NCI-H82 (cell line): Measurements from ENCODE around the gene FOXB1.

Experiments used
- DNase-seq: peaks from one replicate; lab custom pipeline; 2025; lab: John Stamatoyannopoulos, UW

The FOXB1 gene

DNA sequence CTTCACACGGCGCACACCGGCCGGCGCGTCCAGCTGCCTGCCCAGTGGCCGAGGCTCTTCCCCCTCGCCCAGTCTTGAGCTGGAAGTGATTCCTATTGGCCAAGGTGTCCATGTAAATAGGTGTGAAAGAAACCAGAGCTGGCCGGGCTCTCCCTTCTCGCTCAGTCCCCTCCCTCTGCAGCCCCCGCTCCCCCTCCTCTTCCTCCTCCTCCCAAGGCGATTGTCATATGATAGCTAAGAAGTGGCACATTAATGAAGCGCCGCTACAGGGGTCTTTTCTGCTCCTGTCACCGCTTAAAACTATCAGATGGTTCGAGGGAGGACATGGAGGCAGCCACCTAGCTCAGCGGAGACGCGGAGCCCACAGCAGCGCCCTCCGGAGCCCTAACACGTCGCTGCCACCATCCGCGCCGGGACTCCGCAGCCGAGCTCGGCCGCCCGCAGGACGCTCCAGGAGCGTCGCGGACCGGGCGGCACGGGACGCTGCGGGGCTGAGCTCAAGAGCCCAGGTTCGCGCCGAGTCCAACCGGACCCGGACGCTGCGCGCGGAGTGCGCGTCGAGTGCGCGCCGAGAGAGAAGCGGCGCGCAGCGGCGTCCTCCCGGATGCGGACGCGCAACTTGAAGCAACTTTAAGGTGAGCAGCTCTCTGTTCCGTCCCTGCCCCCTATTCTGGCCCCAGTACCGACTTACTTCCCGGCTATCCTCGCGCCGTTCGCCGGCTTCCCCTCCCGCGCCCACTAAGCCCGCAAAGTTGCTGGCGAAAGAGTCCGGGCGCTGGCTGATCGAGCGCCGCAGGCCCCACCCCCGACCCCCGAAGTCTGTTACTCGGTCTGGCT lies at the start of gene FOXB1:
Gene FOXB1 (plus strand): TSS at position 303 of the 837 bp plus-strand sequence. CDS start 653 bp downstream, outside the sequence.
- peak; percentile 69 for DNase-seq

- DNase-seq = no peak
Observed at GRCh38 chr15:59958288-59958687, 45.8 kb upstream of the FOXB1 start.

- DNase-seq = no peak
Observed at GRCh38 chr15:59960318-59960717, 43.8 kb upstream of the FOXB1 start.

DNA sequence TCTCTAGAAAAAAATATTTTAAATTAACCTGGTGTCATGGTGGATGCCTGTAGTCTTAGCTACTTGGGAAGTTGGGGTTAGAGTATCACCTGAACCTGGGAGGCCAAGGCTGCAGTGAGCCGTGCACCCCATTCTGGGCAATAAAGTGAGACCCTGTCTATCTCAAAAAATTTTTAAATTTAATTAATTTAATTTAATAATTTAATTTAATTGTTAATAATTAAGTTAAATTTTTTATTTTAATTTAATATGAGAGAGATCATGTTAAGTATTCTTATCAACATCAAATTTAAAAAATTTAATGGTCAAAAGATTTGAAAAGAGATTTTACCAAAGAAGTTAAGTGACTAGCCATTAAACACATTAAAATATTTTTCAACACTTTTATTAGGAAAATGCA lies 40.8 kb upstream of the FOXB1 start:
- no peak for DNase-seq

DNA sequence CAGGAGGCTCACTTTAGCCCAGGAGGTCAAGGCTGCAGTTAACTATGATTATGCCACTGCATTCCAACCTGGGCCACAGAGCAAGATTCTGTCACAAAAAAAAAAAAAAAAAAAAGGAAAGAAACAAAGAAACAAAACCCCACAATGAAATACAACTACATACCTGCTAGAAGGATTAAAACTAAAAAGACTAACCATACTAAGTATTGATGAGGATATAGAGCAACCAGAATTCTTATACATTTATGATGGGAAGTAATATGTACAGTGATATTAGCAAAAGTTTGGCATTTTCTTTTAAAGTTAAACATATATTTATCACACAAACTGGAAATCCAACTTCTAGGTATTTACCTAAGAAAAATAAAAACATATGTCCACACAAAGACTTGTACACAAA lies 40.2 kb upstream of the FOXB1 start:
- no peak for DNase-seq

DNA sequence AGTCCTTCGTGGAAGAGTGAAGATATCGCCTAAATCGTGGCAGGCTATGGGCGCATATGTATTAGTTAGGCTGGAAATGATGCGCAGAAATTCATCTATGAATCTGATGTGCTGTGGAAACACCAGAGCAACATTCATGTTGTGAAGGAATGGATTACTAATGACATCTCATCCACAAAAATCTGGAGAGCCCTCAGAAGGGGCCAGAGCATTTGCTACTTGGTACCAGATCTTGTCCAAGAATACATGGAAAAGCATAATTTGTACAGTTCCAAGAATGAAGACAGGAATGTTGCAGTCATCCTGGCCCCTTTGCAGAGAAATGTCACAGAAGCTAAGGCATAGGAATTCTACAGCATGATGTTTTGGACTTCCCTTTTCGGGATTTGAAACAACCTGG lies 38.4 kb upstream of the FOXB1 start:
- DNase-seq = no peak

- no peak for DNase-seq
Observed at GRCh38 chr15:59966262-59966661, 37.8 kb upstream of the FOXB1 start.

- DNase-seq = no peak
Observed at GRCh38 chr15:59968314-59968713, 35.8 kb upstream of the FOXB1 start.

- peak; percentile 55 for DNase-seq
Observed at GRCh38 chr15:59972241-59972640, 31.9 kb upstream of the FOXB1 start.

- no peak for DNase-seq
Observed at GRCh38 chr15:59976480-59977271, 27.4 kb upstream of the FOXB1 start.

- no peak for DNase-seq
Observed at GRCh38 chr15:59991834-59992233, 12.3 kb upstream of the FOXB1 start.

GRCh38 chr15:59993041-59993750 lies 10.9 kb upstream of the FOXB1 start:
- DNase-seq = no peak

- peak; percentile 71 for DNase-seq
Observed at GRCh38 chr15:59993950-59994401, 10.1 kb upstream of the FOXB1 start.

DNA sequence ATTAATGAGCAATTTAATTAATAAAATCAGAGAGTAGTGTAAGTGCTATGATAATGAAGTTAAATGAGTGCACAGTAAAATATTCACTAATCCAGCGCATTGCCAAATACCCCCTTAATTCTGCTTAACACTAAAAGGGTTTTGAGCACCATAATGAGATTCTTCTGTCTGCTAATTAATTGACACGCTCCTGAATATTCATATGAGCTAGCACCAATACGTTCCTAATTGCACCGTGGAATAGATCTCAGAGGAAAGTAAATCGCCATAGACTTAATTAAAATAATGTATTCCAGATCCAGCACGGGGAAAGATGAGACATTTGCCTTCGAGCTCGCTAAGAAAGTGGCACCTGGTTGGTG lies 9.6 kb upstream of the FOXB1 start:
- peak; percentile 63 for DNase-seq

GRCh38 chr15:59994888-59995557 lies 9.1 kb upstream of the FOXB1 start:
- DNase-seq = peak; percentile 39

DNA sequence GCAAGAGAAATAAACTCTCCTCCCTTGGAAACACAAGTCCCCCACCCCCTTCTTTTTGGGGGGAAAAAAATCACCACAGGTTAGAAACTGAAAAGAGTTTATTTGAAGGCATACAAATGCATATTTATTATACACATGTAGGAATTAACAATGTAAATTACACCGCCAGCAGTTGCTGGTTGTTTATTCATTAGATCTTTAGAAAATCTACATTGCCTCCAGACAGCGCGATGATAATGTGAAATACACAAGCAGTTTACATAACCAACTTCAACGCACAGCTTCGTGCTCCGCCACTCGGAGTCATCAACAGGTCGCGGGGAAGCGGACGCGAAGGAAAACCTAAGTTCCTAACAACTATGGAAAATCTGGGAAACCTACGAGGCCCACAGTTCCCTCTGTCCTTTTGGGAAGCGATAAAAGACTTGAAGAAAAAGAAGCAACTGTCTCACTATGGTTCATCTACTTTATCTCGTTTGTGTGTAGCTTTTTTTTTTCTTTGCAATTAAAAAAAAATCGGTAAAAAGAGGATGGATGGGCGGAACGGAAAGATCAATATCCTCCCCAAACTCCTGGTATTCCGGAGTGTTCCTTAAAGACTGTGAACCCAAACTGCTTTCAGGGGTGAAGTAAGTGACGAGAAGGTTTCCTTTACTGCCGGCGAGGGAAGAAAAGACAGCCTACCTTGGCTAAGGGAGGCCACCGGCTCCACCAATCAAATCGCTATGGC lies 8.4 kb upstream of the FOXB1 start:
- peak; percentile 41 for DNase-seq

GRCh38 chr15:59996298-59997041 lies 7.6 kb upstream of the FOXB1 start:
- peak; percentile 37 for DNase-seq

GRCh38 chr15:59997070-59997701 lies 6.9 kb upstream of the FOXB1 start:
- peak; percentile 64 for DNase-seq

- peak; percentile 9 for DNase-seq
Observed at GRCh38 chr15:59998305-59998949, 5.7 kb upstream of the FOXB1 start.
